GM12878 (cell line): ENCODE measurements around the gene CSF1. TPM values are rescaled to one million over a fixed set of nuclear protein-coding genes. Genes with fewer than 3 reads are reported as not detected.

Source experiments
- ATAC-seq: fragments of 200-7000 bp; cut with Tn5 transposase; 3 replicates; pipeline ENCODE4 v1.9.1; 2020; ENCODE audit warnings: mild to moderate bottlenecking, moderate library complexity
- BruUV-seq: library from RNA; stranded (reverse); fragments of 400-500 nt; replicated peaks from 2 replicates; lab custom pipeline; 2021; lab: Mats Ljungman, UMichigan
- CTCF ChIA-PET: fragments of 300-600 bp; sonication (Branson Sonifier 250); formaldehyde crosslinking; extraction: SDS; loops from one replicate; lab custom pipeline; 2021; ENCODE audit warnings: inconsistent platforms; lab: Yijun Ruan, JAX
- POLR2A ChIA-PET: fragments of 350-600 bp; formaldehyde crosslinking; extraction: SDS; loops from one replicate; lab custom pipeline; 2021; ENCODE audit warnings: inconsistent platforms; lab: Charles Lee
- RAD21 ChIA-PET: fragments of 300-600 bp; sonication (Branson Sonifier 250); formaldehyde crosslinking; loops from one replicate; lab custom pipeline; 2023; ENCODE audit warnings: antibody characterized with exemption; ENCODE audit not compliant: unreplicated experiment; lab: Charles Lee
- SMC1A ChIA-PET: fragments of 300-600 bp; sonication (Branson Sonifier 250); formaldehyde crosslinking; loops from one replicate; lab custom pipeline; 2023; ENCODE audit not compliant: unreplicated experiment, uncharacterized antibody; lab: Charles Lee
- DNase-seq: peaks from one replicate; pipeline ENCODE4 v3.0.0-alpha.2; 2011; ENCODE audit warnings: low read depth, low spot score
- FAIRE-seq: peaks from 3 replicates; lab custom pipeline; 2011; peaks lifted over from hg19 to GRCh38; lab: Jason Lieb, UNC
- H2AFZ ChIP-seq: 2 replicates; pipeline ENCODE4 v1.6.0; 2011; ENCODE audit warnings: low read depth, low read length, control low read depth; ENCODE audit not compliant: control insufficient read depth
- H3K27ac ChIP-seq: 2 replicates; pipeline ENCODE4 v1.5.1; 2011; ENCODE audit warnings: control low read depth; ENCODE audit not compliant: control insufficient read depth, insufficient read depth
- H3K27me3 ChIP-seq, 2 experiments: replicated peaks in 1 of 2; 2 replicates each; pipeline versions ENCODE4 v1.6.0 to v1.6.1; 2011; ENCODE audit warnings: low read length in 1 of 2; ENCODE audit not compliant: control insufficient read depth in 2 of 2, insufficient read depth in 2 of 2
- H3K36me3 ChIP-seq, 2 experiments: 2 replicates each; pipeline ENCODE4 v1.5.1; 2011; ENCODE audit warnings: low read length in 1 of 2; ENCODE audit not compliant: control insufficient read depth in 2 of 2, insufficient read depth in 2 of 2
- H3K4me1 ChIP-seq: 2 replicates; pipeline ENCODE4 v1.6.1; 2011; ENCODE audit warnings: mild to moderate bottlenecking, low read length, moderate library complexity, mixed read lengths; ENCODE audit not compliant: control insufficient read depth, insufficient read depth
- H3K4me2 ChIP-seq: 2 replicates; pipeline ENCODE4 v1.6.0; 2011; ENCODE audit warnings: control low read depth; ENCODE audit not compliant: control insufficient read depth, insufficient read depth
- H3K4me3 ChIP-seq: fragments of 200-600 bp; sonication (generic); 2 replicates; pipeline ENCODE4 v1.5.1; 2016
- H3K79me2 ChIP-seq: 2 replicates; pipeline ENCODE4 v1.6.0; 2011; ENCODE audit warnings: low read length; ENCODE audit not compliant: control insufficient read depth, insufficient read depth
- H3K9ac ChIP-seq: 2 replicates; pipeline ENCODE4 v1.8.0; 2011; ENCODE audit warnings: low read length, control low read depth, mixed read lengths; ENCODE audit not compliant: control insufficient read depth, insufficient read depth
- H3K9me3 ChIP-seq: replicated peaks from 3 replicates; pipeline ENCODE4 v1.5.1; 2011; ENCODE audit warnings: mild to moderate bottlenecking, low read length; ENCODE audit not compliant: control insufficient read depth, insufficient read depth
- H4K20me1 ChIP-seq: 2 replicates; pipeline ENCODE4 v1.6.0; 2011; ENCODE audit not compliant: control insufficient read depth, insufficient read depth
- BCL11A ChIP-seq: IDR thresholded peaks from 2 replicates; pipeline ENCODE4 v1.6.1; 2011; ENCODE audit warnings: low read depth, low read length
- ESRRA ChIP-seq: IDR thresholded peaks from 2 replicates; pipeline ENCODE4 v1.6.1; 2012; ENCODE audit warnings: mild to moderate bottlenecking, low read length, improper control_type of control experiment
- IRF4 ChIP-seq: IDR thresholded peaks from 2 replicates; pipeline ENCODE4 v1.6.1; 2011; ENCODE audit warnings: low read depth, low read length
- MTA3 ChIP-seq: IDR thresholded peaks from 2 replicates; pipeline ENCODE4 v1.6.1; 2012; ENCODE audit warnings: low read length, inconsistent platforms, borderline replicate concordance
- MXI1 ChIP-seq: fragments of 150-350 bp; IDR thresholded peaks from 2 replicates; pipeline ENCODE4 v1.6.1; 2011; ENCODE audit warnings: low read depth, mild to moderate bottlenecking, inconsistent platforms, low read length, improper control_type of control experiment
- POLR2AphosphoS5 ChIP-seq: IDR thresholded peaks from 2 replicates; pipeline ENCODE4 v1.6.1; 2011; ENCODE audit warnings: mild to moderate bottlenecking, low read length, inconsistent platforms
- SMAD1 ChIP-seq: fragments of 450-650 bp; IDR thresholded peaks from 2 replicates; pipeline ENCODE4 v1.6.1; 2018; ENCODE audit warnings: mild to moderate bottlenecking, low read depth; ENCODE audit not compliant: partially characterized antibody
- SP1 ChIP-seq: IDR thresholded peaks from one replicate; pipeline ENCODE4 v1.6.1; 2011; ENCODE audit warnings: low read depth, low read length
- SPI1 ChIP-seq: IDR thresholded peaks from 2 replicates; pipeline ENCODE4 v1.6.1; 2011; ENCODE audit warnings: low read depth, mild to moderate bottlenecking, low read length, moderate library complexity, borderline replicate concordance; ENCODE audit not compliant: insufficient read depth
- TCF3 ChIP-seq: IDR thresholded peaks from 2 replicates; pipeline ENCODE4 v1.6.1; 2012; ENCODE audit warnings: low read depth, mild to moderate bottlenecking, low read length, borderline replicate concordance; ENCODE audit not compliant: insufficient read depth
- YBX1 ChIP-seq: fragments of 450-650 bp; IDR thresholded peaks from 2 replicates; pipeline ENCODE4 v1.6.1; 2016; ENCODE audit warnings: antibody characterized with exemption
- WGBS: methylation state at CpG from one replicate; pipeline ENCODE4 v1.1.6; 2016; ENCODE audit warnings: low lambda C conversion rate; ENCODE audit not compliant: insufficient replicate concordance, insufficient coverage; ENCODE audit errors: missing lambda C conversion rate; 5-methylcytosine and 5-hydroxymethylcytosine counted together
- in situ Hi-C: fragments of 300-500 bp; cut with MboI; formaldehyde crosslinking; loops from 9 replicates; pipeline ENCODE4 v1.14.3; 2018; ENCODE audit warnings: mixed read lengths
- intact Hi-C: fragments of 100-400 bp; cut with micrococcal nuclease; formaldehyde crosslinking; loops from one replicate; pipeline ENCODE4 v1.14.2; 2022; ENCODE audit not compliant: unreplicated experiment
- polyA plus RNA-seq, 11 experiments: library from polyadenylated mRNA; depleted of rRNA in 4 of 11; unstranded in 6 of 11; stranded (reverse) in 5 of 11; fragments of >200 nt; fragmentation: Nextera tagmentation in 4 of 11; fragmentation: Illumina TruSeq in 1 of 11; extraction: Ambion mirVana in 4 of 11; extraction: Trizol in 1 of 11; gene quantifications; 1 replicate in 1 of 11; 2 replicates in 10 of 11; pipeline versions ENCODE4 v1.2.1 to v1.2.3, GENCODE V29; 2011 to 2016; ENCODE audit warnings: inconsistent platforms in 2 of 11, missing spikeins in 2 of 11, low read depth in 1 of 11
- total RNA-seq, 4 experiments: library from RNA; depleted of rRNA in 3 of 4; stranded (reverse); fragments of >200 nt in 3 of 4; fragmentation: Illumina TruSeq in 1 of 4; extraction: Trizol in 1 of 4; gene quantifications; 2 replicates each; pipeline versions ENCODE4 v1.2.1 to v1.2.3, GENCODE V29; 2013 to 2021
- TF ChIP-seq, protein P1 (sequence below): fragments of 450-650 bp; IDR thresholded peaks from 2 replicates; pipeline ENCODE4 v1.6.1; 2017; ENCODE audit warnings: mild to moderate bottlenecking

CSF1 gene
- total and polyA plus RNA-seq, 10 of the 15 experiments (the other 5 are each of a cell fraction or from before 2014, with no cell fraction given): 1.2 to 32.4 (median 13.0) TPM

DNA sequence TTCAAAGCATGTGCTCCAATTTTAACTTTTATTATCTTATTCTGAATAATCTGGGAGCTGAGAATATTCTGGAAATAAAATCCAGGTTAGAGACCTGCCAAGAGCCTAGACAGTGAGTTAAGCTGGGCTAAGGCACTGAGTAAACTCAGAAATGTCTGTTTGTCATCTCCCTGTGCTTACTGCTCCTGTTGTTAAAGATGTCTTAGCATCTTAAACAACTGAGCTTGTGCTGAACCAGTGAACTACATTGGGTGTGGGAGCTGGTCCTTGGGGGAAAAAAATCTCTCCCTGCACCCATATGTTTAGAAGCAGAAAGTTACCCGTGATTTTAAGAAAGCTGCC is 49.0 kb downstream of the CSF1 start:
- ATAC-seq (no peak), FAIRE-seq (no peak)
- ChIA-PET RAD21 (interaction anchor here (0.9 kb wide), 1 partner anchor 25 kb away, joined by 3 read pairs; the partner anchor contains the start of gene AHCYL1), POLR2A (no interaction called here), SMC1A (interaction anchor here (0.7 to 2.1 kb wide), 3 partner anchors 13 to 39 kb away, joined by 3 to 8 read pairs (median 5); no protein-coding TSS in a partner anchor)
- Histone ChIP-seq H3K4me1 (no peaks in the 10 kb centered on the region), H4K20me1 (no peaks in the 10 kb centered on the region), H3K9ac (no peak overlapping the region), H2AFZ (no peak overlapping the region), H3K9me3 (no peaks in the 10 kb centered on the region), H3K79me2 (no peaks in the 10 kb centered on the region)
- intact Hi-C loops: no loop called here
- BruUV-seq: no TSS peak
- 0% methylated on average over 1 of the region's 1 CpG for WGBS
- TF ChIP-seq TCF3: no peak
- no peak for TF ChIP-seq POLR2AphosphoS5
- TF ChIP-seq, protein P1, sequence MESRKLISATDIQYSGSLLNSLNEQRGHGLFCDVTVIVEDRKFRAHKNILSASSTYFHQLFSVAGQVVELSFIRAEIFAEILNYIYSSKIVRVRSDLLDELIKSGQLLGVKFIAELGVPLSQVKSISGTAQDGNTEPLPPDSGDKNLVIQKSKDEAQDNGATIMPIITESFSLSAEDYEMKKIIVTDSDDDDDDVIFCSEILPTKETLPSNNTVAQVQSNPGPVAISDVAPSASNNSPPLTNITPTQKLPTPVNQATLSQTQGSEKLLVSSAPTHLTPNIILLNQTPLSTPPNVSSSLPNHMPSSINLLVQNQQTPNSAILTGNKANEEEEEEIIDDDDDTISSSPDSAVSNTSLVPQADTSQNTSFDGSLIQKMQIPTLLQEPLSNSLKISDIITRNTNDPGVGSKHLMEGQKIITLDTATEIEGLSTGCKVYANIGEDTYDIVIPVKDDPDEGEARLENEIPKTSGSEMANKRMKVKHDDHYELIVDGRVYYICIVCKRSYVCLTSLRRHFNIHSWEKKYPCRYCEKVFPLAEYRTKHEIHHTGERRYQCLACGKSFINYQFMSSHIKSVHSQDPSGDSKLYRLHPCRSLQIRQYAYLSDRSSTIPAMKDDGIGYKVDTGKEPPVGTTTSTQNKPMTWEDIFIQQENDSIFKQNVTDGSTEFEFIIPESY: no peak
- TF ChIP-seq SPI1: no peak
- no peak for TF ChIP-seq ESRRA
- TF ChIP-seq MXI1: no peak
- no peak for TF ChIP-seq YBX1
- TF ChIP-seq SMAD1: no peak
- no peak for TF ChIP-seq IRF4
- no peak for TF ChIP-seq SP1
- no peak for TF ChIP-seq MTA3
- TF ChIP-seq BCL11A: no peak
- TF ChIP-seq, all 136 proteins: peak for 0
- CTCF ChIA-PET: interaction anchor here (0.9 to 1.8 kb wide), 3 partner anchors 24 to 319 kb away, joined by 3 to 13 read pairs (median 3); partner anchors contain the start of gene AHCYL1
- no peak overlapping the region for H3K27ac ChIP-seq
- in situ Hi-C loops: no loop called here
- no peaks in the 10 kb centered on the region for H3K36me3 ChIP-seq
- no peak for DNase-seq
- no peak overlapping the region for H3K4me3 ChIP-seq
- no peak overlapping the region for H3K4me2 ChIP-seq
- H3K27me3 ChIP-seq: no peaks in the 10 kb centered on the region
